Choroid plexus epithelial cell (primary cell): ENCODE results near the gene PDLIM1.

Experiments used
- DNase-seq: peaks from one replicate; pipeline ENCODE4 v3.0.0-alpha.2; 2010; ENCODE audit warnings: low read depth
- H3K4me3 ChIP-seq: 2 replicates; pipeline ENCODE4 v1.5.1; 2011; ENCODE audit warnings: low read depth, mild to moderate bottlenecking, control low read depth, low read length, moderate library complexity
- CTCF ChIP-seq: conservative IDR thresholded peaks from 2 replicates; pipeline ENCODE4 v1.5.1; 2011; ENCODE audit warnings: low read depth, mild to moderate bottlenecking, control low read depth, inconsistent platforms, low read length, moderate library complexity

The PDLIM1 gene

GRCh38 chr10:95290461-95291364 lies at the start of gene PDLIM1:
TSS of gene PDLIM1 (minus strand) at chr10:95291003. CDS start at chr10:95290915, 88 bp downstream.
- no peak for TF ChIP-seq CTCF
- DNase-seq = peak; percentile 65
- H3K4me3 ChIP-seq = peak within 1 kb of the TSS; percentile 95

- H3K4me3 ChIP-seq = no peak overlapping the region
- no peak for TF ChIP-seq CTCF
- DNase-seq = no peak
Observed at GRCh38 chr10:95339863-95340262, 49.1 kb upstream of the PDLIM1 start.

GRCh38 chr10:95337423-95338160 lies 46.8 kb upstream of the PDLIM1 start:
- no peak overlapping the region for H3K4me3 ChIP-seq
- no peak for TF ChIP-seq CTCF
- DNase-seq = no peak

- TF ChIP-seq CTCF = no peak
Observed at GRCh38 chr10:95336702-95337101, 45.9 kb upstream of the PDLIM1 start.

GRCh38 chr10:95335933-95336699 lies 45.3 kb upstream of the PDLIM1 start:
- no peak overlapping the region for H3K4me3 ChIP-seq
- DNase-seq = no peak
- no peak for TF ChIP-seq CTCF

More at GRCh38 chr10:95336702-95337101, 45.9 kb upstream of the PDLIM1 start:
- no peak overlapping the region for H3K4me3 ChIP-seq
- no peak for DNase-seq

GRCh38 chr10:95334805-95335144 lies 44.0 kb upstream of the PDLIM1 start:
- H3K4me3 ChIP-seq = no peak overlapping the region
- DNase-seq = no peak
- TF ChIP-seq CTCF = no peak
